MM.1S (cell line): ENCODE results near the gene AP5Z1.

Experiments
- CTCF ChIP-seq: fragments of 300-600 bp; sonication (generic); IDR thresholded peaks from 2 replicates; pipeline ENCODE4 v1.5.1; 2016; ENCODE audit warnings: antibody characterized with exemption, low read length, mixed read lengths
- EZH2phosphoT487 ChIP-seq: fragments of 300-600 bp; sonication (generic); IDR thresholded peaks from 2 replicates; pipeline ENCODE4 v1.6.1; 2018; ENCODE audit warnings: antibody characterized with exemption, low read length

GRCh38 chr7:4742051-4742573 lies 33.3 kb upstream of the AP5Z1 start:
- TF ChIP-seq CTCF (no peak), EZH2phosphoT487 (no peak)
